Prostate gland (tissue), 2 donors: ENCODE results near the gene SH3RF2. TPM values are rescaled to one million over a fixed set of nuclear protein-coding genes. Genes with fewer than 3 reads are reported as not detected.
"Not testable (repeated sequence)": the region's sequence is repeated elsewhere in the genome, so short reads cannot be mapped to it uniquely, and the experiment has no call there.

Experiments used
- DNase-seq: peaks from one replicate; pipeline ENCODE4 v3.0.0-alpha.2; 2019; ENCODE audit warnings: low spot score
- H3K27ac ChIP-seq, 2 donors: fragments of 200-600 bp; sonication (generic); 2 replicates each; pipeline ENCODE4 v1.5.1; 2017 to 2019
- H3K27me3 ChIP-seq: fragments of 200-600 bp; sonication (generic); replicated peaks from 2 replicates; pipeline ENCODE4 v1.5.1; 2019; ENCODE audit not compliant: insufficient read depth
- H3K36me3 ChIP-seq, 2 donors: fragments of 200-600 bp; sonication (generic); 1 replicate in 1 of 2; 2 replicates in 1 of 2; pipeline versions ENCODE4 v1.5.1 to v1.8.1; 2017 to 2019
- H3K4me1 ChIP-seq: fragments of 200-600 bp; sonication (generic); replicated peaks from 2 replicates; pipeline ENCODE4 v1.5.1; 2019
- H3K4me3 ChIP-seq, 2 donors: fragments of 200-600 bp; sonication (generic); 2 replicates each; pipeline ENCODE4 v1.5.1; 2017 to 2019
- H3K9me3 ChIP-seq: fragments of 200-600 bp; sonication (generic); 2 replicates; pipeline ENCODE4 v1.5.1; 2017
- CTCF ChIP-seq, 4 experiments: fragments of 200-600 bp in 2 of 4; fragments of 450-650 bp in 2 of 4; sonication (generic) in 2 of 4; IDR thresholded peaks; 1 replicate in 3 of 4; 2 replicates in 1 of 4; pipeline ENCODE4 v1.5.1; 2016 to 2019; ENCODE audit warnings: antibody characterized with exemption in 4 of 4, mild to moderate bottlenecking in 2 of 4, moderate library complexity in 2 of 4
- POLR2A ChIP-seq: fragments of 450-650 bp; IDR thresholded peaks from one replicate; pipeline ENCODE4 v1.6.1; 2016; ENCODE audit warnings: antibody characterized with exemption, mild to moderate bottlenecking
- POLR2AphosphoS5 ChIP-seq: sonication (generic); formaldehyde crosslinking; IDR thresholded peaks from one replicate; pipeline ENCODE4 v1.6.1; 2017; ENCODE audit warnings: antibody characterized with exemption
- WGBS: methylation state at CpG from one replicate; pipeline ENCODE4 v1.1.5; 2018; 5-methylcytosine and 5-hydroxymethylcytosine counted together
- intact Hi-C: fragments of 100-400 bp; cut with DNase I; formaldehyde crosslinking; loops from one replicate; pipeline ENCODE4 v1.14.2; 2022
- total RNA-seq, 2 donors: library from RNA; depleted of rRNA; stranded (reverse); fragments of >200 nt; gene quantifications; one replicate each; pipeline ENCODE4 v1.1.0, GENCODE V29; 2016

Gene SH3RF2
- total RNA-seq, 2 donors from 2014 or later: 18.2 to 43.9 TPM

DNA sequence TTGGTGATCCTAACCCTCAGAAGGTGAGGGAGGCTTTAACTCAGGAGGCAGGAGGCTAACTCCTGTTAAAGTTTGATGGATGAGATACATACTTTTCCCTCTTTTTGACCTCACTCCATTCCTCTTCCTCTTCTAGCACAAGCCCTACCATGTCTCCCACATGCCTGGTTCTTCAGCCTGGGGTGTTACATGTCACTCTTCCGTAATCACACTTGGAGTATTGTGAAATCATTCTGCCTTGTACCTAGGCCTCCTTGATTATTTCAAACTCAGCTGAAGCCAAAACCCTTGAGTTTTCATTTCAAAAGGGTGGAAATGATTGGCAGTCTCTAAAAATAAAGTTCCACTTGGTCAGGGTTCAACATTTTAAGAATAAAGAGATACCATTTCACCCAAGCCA, 167.2 kb downstream of the SH3RF2 start:
- no peak for DNase-seq
- Histone ChIP-seq H3K4me3 (no peak overlapping the region), H3K9me3 (no peaks in the 10 kb centered on the region), H3K36me3 (no peaks in the 10 kb centered on the region), H3K4me1 (no peaks in the 10 kb centered on the region), H3K27me3 (no peaks in the 10 kb centered on the region), H3K27ac (no peak overlapping the region)
- intact Hi-C loops: no loop called here
- WGBS: 33% methylated on average over 1 of the region's 1 CpG
- TF ChIP-seq CTCF (IDR thresholded peaks at IDR 0.05): no peak
- no peak for TF ChIP-seq POLR2A
- TF ChIP-seq POLR2AphosphoS5: no peak

GRCh38 chr5:146105477-146105876, 169.1 kb downstream of the SH3RF2 start, which contains the start of gene PLAC8L1:
Gene PLAC8L1, minus strand, starts transcription at chr5:146105577. Its CDS starts 1,266 bp downstream, at chr5:146104311.
- 96% methylated on average over 2 of the region's 2 CpGs for WGBS
- no peak within 1 kb of the TSS for H3K27ac ChIP-seq
- intact Hi-C loops: no loop called here
- H3K36me3 ChIP-seq: no peaks in the 10 kb centered on the region
- H3K9me3 ChIP-seq: no peaks in the 10 kb centered on the region
- no peaks in the 10 kb centered on the region for H3K4me1 ChIP-seq
- H3K4me3 ChIP-seq: no peak within 1 kb of the TSS
- H3K27me3 ChIP-seq: no peaks in the 10 kb centered on the region
- DNase-seq: no peak
- TF ChIP-seq POLR2AphosphoS5 (no peak), POLR2A (no peak), CTCF (IDR thresholded peaks at IDR 0.05) (no peak)

DNA sequence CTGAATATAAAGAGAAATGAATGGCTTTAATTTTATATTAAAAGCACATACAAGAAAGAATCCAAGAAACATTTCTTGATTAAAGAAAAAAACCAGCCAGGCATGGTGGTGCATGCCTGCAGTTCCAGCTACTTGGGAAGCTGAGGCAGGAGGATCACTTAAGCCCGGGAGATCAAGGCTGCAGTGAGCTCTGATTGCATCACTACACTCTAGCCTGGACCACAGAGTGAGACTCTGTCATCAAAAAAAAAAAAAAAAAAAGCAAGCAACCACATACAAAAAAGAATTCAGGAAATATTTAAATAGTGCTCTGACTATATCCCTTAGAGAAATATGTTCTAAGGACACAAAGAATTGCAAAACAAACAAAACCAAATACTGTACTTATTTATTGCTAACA, 171.5 kb downstream of the SH3RF2 start:
- no peaks in the 10 kb centered on the region for H3K4me1 ChIP-seq
- H3K36me3 ChIP-seq: no peaks in the 10 kb centered on the region
- H3K27ac ChIP-seq: no peak overlapping the region
- no peak for DNase-seq
- TF ChIP-seq POLR2A (no peak), CTCF (IDR thresholded peaks at IDR 0.05) (no peak), POLR2AphosphoS5 (no peak)
- no peaks in the 10 kb centered on the region for H3K9me3 ChIP-seq
- H3K4me3 ChIP-seq: no peak overlapping the region
- H3K27me3 ChIP-seq: no peaks in the 10 kb centered on the region
- 50% methylated on average over 1 of the region's 1 CpG for WGBS
- intact Hi-C loops: no loop called here

- H3K4me1 ChIP-seq, H3K36me3 ChIP-seq, intact Hi-C loops, H3K27me3 ChIP-seq, H3K27ac ChIP-seq, H3K9me3 ChIP-seq, DNase-seq, H3K4me3 ChIP-seq: not testable (repeated sequence)
- 96% methylated on average over 2 of the region's 2 CpGs for WGBS
Observed at GRCh38 chr5:146108870-146109269, 172.5 kb downstream of the SH3RF2 start.

- intact Hi-C loops: no loop called here
- Histone ChIP-seq H3K27ac (no peak overlapping the region), H3K36me3 (no peaks in the 10 kb centered on the region), H3K27me3 (no peaks in the 10 kb centered on the region), H3K4me1 (no peaks in the 10 kb centered on the region), H3K4me3 (no peak overlapping the region), H3K9me3 (no peaks in the 10 kb centered on the region)
- DNase-seq: no peak
- 64% methylated on average over 1 of the region's 1 CpG for WGBS
- no peak for TF ChIP-seq CTCF (IDR thresholded peaks at IDR 0.05)
- TF ChIP-seq POLR2AphosphoS5: no peak
- no peak for TF ChIP-seq POLR2A
Observed at GRCh38 chr5:146109379-146109778, 173.0 kb downstream of the SH3RF2 start.
